Nephron progenitor cell (in vitro differentiated cells): ENCODE measurements around the gene PNKD.

Experiments used
- DNase-seq: peaks from one replicate; pipeline ENCODE4 v3.0.0; 2021
- H3K27ac Mint-ChIP-seq: 2 replicates; pipeline ENCODE4 v1.8.0; 2021; ENCODE audit warnings: mild to moderate bottlenecking, moderate library complexity, mixed read lengths
- H3K27me3 Mint-ChIP-seq: 2 replicates; pipeline ENCODE4 v1.8.0; 2021; ENCODE audit warnings: mild to moderate bottlenecking, low read depth, mixed read lengths; ENCODE audit not compliant: poor library complexity
- H3K36me3 Mint-ChIP-seq: 2 replicates; pipeline ENCODE4 v1.8.0; 2021; ENCODE audit warnings: low read depth, mixed read lengths
- H3K4me1 Mint-ChIP-seq: 2 replicates; pipeline ENCODE4 v1.8.0; 2021; ENCODE audit warnings: mixed read lengths
- H3K4me3 Mint-ChIP-seq: 2 replicates; pipeline ENCODE4 v1.8.0; 2021; ENCODE audit warnings: mild to moderate bottlenecking, moderate library complexity, mixed read lengths
- H3K9me3 Mint-ChIP-seq: 2 replicates; pipeline ENCODE4 v1.8.0; 2021; ENCODE audit warnings: mild to moderate bottlenecking, moderate library complexity, mixed read lengths
- CTCF ChIP-seq: fragments of 200-600 bp; sonication (generic); IDR thresholded peaks from 2 replicates; pipeline ENCODE4 v1.5.0; 2021; ENCODE audit warnings: antibody characterized with exemption

Gene PNKD

GRCh38 chr2:218362606-218363005 lies 92.3 kb downstream of the PNKD start:
- H3K4me3 Mint-ChIP-seq = no peak overlapping the region
- DNase-seq = no peak
- H3K27me3 Mint-ChIP-seq = peaks cover 9% of the 10 kb centered on the region
- H3K4me1 Mint-ChIP-seq = peaks cover 41% of the 10 kb centered on the region
- no peak for TF ChIP-seq CTCF
- H3K27ac Mint-ChIP-seq = peak overlapping the region; percentile 87
- peaks cover 4% of the 10 kb centered on the region for H3K36me3 Mint-ChIP-seq
- H3K9me3 Mint-ChIP-seq = peaks cover 4% of the 10 kb centered on the region

GRCh38 chr2:218363736-218364135 lies 93.4 kb downstream of the PNKD start:
- DNase-seq = no peak
- TF ChIP-seq CTCF = no peak
- Mint-ChIP-seq H3K4me1 (peaks cover 36% of the 10 kb centered on the region), H3K27me3 (peaks cover 9% of the 10 kb centered on the region), H3K4me3 (no peak overlapping the region), H3K9me3 (peaks cover 4% of the 10 kb centered on the region), H3K36me3 (peaks cover 4% of the 10 kb centered on the region), H3K27ac (no peak overlapping the region)

- DNase-seq = no peak
- no peak overlapping the region for H3K4me3 Mint-ChIP-seq
- H3K9me3 Mint-ChIP-seq = peaks cover 4% of the 10 kb centered on the region
- peaks cover 40% of the 10 kb centered on the region for H3K4me1 Mint-ChIP-seq
- H3K27ac Mint-ChIP-seq = no peak overlapping the region
- H3K27me3 Mint-ChIP-seq = peaks cover 9% of the 10 kb centered on the region
- no peak for TF ChIP-seq CTCF
- H3K36me3 Mint-ChIP-seq = peaks cover 4% of the 10 kb centered on the region
Measured at GRCh38 chr2:218364196-218364595, 93.9 kb downstream of the PNKD start.

- Mint-ChIP-seq H3K4me1 (peaks cover 47% of the 10 kb centered on the region), H3K27me3 (peaks cover 15% of the 10 kb centered on the region), H3K27ac (no peak overlapping the region), H3K9me3 (peaks cover 4% of the 10 kb centered on the region), H3K4me3 (peak overlapping the region; percentile 69), H3K36me3 (no peaks in the 10 kb centered on the region)
- TF ChIP-seq CTCF = no peak
- DNase-seq = no peak
Measured at GRCh38 chr2:218366621-218367414, 96.5 kb downstream of the PNKD start.

DNA sequence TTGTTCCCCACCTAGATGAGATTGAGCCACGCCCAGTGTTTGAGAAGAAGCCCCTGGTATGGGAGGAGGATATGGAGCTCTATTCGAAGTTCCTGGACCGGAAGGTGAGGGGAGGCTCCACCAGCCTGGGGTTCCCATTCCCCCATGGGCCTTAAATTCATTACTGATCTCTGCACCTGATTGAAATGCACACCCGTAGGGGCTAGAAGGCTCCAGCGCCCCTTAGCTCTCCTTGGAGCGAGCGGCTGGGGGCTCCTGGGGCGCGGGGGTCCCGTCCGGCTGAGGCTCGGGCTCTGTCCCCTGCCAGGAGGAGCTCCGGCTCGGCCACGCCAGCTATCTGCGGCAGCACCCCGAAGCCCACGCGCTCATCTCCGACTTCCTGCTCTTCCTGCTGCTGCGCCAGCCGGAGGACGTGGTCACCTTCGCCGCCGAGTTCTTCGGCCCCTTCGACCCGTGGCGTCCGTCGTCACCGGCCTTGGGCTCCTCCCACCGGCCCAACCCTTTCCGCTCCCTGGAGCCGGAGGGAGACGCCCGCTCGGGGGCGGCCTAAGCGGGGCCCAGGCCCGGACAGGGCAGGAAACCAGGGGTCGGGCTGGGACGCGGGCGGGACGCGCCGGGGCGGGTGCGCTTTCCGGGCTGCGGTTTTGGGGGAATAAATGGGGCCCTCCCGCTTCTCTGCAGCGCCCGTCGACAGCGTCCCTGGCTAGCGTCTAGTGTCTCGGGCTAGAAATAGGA lies 97.3 kb downstream of the PNKD start:
- Mint-ChIP-seq H3K4me1 (peaks cover 47% of the 10 kb centered on the region), H3K4me3 (peak overlapping the region; percentile 72), H3K27me3 (peaks cover 15% of the 10 kb centered on the region), H3K27ac (no peak overlapping the region), H3K36me3 (no peaks in the 10 kb centered on the region), H3K9me3 (peaks cover 4% of the 10 kb centered on the region)
- DNase-seq = peak; percentile 84
- no peak for TF ChIP-seq CTCF
